GM19397 (cell line): ENCODE measurements around the gene USP48.

Experiments used
- ATAC-seq: cut with Tn5 transposase; IDR thresholded peaks from one replicate; pipeline ENCODE4 v1.9.1; 2021; ENCODE audit warnings: mild to moderate bottlenecking, moderate library complexity; ENCODE audit not compliant: unreplicated experiment

The USP48 gene

GRCh38 chr1:21670059-21670881 lies 112.7 kb downstream of the USP48 start:
- no peak for ATAC-seq

- ATAC-seq: no peak
Measured at GRCh38 chr1:21669258-21670058, 113.5 kb downstream of the USP48 start, which contains the start of gene RAP1GAP. Gene RAP1GAP, minus strand, starts transcription at chr1:21669357. Its CDS starts 49,325 bp downstream, at chr1:21620032.

GRCh38 chr1:21668951-21669257 lies 114.0 kb downstream of the USP48 start:
- no peak for ATAC-seq

DNA sequence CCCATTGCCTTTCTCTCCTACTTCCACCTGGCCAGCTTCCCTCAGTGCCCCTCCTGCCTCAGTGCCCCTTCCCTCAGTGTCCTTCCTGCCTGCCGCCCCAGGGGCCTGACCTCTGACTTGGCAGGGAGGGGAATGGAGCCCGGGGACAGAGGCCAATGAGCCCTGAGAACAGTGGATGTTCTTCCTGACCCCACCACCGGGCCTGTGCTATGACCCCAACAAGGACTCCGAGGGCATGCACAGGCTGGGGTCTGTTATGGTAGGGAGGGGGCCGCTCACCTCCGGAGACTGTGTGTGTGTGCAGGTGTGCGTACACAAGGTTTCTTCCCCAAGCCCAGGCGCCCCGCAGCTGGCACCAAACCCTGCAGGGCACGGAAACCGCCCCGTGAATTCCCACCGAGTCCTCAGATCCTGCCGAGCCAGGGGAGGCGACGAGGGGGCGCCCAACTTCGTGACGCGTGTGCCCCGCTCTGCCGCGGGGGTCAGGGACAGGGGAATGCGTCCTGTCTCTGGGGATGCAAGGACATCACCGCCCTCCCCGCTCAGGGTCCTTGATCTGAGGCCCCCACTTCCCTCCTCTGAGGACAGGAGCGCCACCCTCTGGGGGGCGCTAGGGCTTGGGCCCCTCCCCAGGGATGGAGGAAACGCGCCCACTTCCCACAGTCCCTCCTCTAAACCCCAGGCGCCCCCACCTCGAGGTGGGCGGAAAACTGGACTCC lies 114.6 kb downstream of the USP48 start:
- no peak for ATAC-seq

DNA sequence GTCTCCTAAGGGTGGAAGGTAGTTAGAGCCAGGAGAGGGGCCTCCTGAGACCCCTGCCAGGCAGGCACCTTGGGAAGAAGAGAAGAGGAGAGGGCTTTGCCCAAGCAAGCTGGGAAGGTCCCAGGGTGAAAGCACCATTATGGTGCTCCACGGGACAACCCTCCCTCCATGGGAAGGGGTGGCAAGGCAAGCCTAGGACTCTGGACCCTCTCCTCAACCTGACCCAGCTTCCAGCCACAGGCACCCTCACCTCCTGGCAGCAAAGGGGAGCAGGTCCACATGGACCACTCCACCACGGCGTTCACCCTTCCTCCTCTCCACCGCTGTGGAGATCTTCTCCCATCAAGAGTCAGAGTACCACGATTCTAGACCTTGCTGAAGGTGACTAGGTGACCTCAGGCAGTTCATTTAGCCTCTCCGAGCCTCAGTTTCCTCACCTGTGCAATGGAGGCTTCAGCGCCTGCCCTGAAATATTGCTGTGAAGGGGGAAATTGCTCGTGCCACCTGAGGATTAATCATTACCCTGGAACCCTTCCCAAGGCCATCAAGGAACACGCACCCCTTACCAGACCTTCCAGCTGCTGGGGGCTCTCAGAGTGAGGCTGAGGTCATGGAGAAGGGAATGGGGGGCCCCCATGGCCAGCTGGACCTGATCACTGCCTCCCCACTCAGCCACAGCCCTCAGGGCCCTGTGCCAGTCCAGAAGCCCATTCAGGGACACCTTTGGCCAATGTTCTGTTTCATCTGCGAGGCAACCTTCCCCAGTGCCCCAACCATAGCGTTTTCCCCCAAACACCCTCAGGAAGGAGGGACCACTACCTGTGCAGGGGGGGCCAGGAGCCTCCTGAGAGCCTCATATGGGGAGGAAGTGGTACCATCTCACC lies 115.4 kb downstream of the USP48 start:
- ATAC-seq: no peak

- no peak for ATAC-seq
Measured at GRCh38 chr1:21666576-21667320, 116.2 kb downstream of the USP48 start.

DNA sequence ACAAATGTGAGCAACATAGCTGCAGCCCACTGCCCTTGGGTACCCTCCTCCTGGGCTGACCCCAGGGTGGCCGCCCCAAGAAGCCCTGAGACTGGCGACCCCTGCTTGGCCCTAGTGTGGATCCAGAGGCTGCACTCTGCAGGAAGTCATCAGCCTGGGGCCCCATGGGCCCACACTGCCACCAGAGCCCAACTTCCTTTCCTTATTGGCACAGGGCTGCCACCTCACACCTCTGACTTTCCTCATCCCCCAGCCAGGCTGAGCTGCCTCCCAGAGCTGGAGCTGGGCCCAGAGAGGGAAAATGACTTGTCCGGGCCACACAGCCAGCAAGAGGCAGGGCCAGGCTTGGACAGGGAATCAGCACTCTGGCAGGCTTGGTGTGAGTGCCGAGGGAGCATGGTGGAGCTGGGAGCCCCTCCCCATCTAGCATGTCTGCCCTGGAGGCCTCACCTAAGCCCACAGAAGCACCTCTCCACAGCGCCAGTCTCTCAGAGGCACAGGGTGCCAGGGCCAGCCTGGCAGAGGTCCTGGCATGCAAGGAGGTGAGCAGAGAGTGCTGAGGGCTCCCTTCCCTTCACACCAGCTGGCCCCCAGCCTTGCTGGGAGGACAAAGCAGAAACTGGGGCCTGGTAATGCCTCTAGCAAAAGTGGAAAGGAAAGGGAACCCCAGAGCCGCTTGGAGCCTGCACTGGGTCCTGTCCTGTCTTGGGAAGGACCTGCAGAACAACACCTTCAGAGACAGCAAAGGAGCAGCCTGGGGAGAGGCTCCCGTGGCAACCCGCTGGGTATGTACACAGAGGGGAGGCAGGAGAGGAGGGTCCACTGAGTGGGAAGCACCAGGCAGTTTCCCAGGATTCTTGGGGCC lies 117.0 kb downstream of the USP48 start:
- no peak for ATAC-seq

DNA sequence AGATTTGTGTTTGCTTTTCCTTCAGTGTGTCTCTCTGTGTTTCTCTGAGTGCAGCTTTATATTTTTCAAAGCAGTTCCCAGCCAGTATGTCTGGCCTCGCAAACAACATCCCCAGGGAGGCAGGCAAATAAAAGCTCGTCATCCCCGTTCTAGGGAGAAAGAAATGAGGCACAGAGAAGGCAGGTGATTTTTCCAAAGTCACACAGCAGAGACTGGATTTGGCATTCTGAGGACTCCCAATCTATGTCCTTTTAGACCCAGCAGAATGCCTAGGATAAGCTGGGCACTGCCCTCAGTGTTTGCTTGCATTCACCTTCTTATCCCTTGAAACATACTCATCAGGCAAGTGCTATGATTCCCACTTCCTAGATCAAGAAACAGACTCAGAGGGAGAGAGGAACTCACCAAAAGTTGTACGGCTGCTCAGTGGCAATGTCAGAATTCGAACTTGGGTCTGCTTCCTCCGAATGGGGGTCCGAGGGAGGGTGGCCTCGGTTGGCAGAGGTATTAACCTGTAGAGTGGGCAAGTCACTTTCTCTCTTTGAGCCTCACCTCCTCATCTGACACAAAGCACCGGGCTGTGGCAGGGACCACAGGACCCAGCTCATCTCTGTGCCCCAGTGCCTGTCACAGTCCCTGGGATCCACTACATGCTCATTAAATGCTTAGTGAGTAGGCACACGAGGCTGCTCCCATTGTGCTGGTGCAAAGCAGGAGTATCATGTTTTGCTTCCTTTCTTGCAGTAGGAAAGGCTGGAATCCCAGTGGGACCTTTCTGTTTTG lies 118.0 kb downstream of the USP48 start:
- ATAC-seq: no peak

- no peak for ATAC-seq
Measured at GRCh38 chr1:21663951-21664805, 118.8 kb downstream of the USP48 start.

GRCh38 chr1:21663248-21663950 lies 119.5 kb downstream of the USP48 start:
- no peak for ATAC-seq

DNA sequence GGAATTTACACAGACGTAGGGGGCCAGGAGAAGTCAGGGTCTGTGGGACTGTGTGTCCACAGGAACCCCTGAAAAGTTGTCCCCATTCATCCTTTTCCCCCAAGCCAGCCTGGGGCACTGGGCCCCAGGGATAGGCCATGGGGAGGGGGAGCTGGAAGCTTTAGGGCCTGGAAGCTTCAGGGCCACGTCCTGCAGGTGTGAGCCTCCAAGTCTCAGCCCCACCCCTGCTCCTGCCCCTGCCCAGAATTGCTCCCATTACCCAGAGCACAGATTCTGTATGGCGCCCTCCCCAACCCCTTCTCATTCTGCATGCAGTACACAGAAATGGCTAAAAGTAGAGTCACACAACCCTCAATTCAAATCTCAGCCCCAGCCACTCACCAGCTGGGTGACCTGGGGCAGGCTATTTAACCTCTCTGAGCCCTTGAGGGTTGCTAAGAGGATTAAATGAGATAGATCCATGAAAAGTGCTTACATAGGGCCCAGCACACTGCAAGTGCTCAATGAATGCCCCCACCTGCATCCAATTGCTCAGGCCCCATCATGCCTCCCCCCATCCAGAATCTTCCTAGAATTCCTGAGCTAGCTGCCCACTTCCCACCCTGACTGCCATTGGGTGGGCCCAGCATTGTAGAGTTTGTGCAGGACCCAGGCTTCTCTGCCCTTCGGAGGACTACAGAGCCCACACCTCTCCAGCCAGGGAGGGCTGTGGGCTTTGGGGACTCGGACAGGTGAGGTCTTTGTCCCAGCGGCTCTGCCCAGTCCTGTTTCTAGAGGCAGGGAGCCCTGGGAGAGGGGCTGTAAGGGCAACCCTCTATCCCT lies 120.3 kb downstream of the USP48 start:
- no peak for ATAC-seq

GRCh38 chr1:21661886-21662285 lies 121.1 kb downstream of the USP48 start:
- no peak for ATAC-seq

DNA sequence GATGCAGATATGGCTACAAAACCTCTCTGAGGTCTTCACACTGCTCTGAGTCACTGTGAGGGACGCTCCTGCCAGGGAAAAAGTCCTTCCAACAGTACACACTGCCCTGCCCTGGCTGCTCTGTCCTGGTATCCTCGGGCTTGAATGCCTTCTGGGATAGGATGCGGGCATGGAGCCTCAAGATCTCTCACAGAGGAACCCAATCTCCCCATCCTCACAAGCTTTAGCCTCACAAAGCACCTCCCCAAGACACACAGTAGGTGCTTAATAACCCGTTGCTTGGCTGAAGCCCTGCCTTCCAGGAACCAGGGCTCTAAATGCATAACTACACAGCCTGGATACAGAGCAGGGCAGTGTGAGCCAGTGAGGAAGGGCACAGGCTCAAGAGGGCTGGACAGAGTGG lies 123.0 kb downstream of the USP48 start:
- no peak for ATAC-seq

DNA sequence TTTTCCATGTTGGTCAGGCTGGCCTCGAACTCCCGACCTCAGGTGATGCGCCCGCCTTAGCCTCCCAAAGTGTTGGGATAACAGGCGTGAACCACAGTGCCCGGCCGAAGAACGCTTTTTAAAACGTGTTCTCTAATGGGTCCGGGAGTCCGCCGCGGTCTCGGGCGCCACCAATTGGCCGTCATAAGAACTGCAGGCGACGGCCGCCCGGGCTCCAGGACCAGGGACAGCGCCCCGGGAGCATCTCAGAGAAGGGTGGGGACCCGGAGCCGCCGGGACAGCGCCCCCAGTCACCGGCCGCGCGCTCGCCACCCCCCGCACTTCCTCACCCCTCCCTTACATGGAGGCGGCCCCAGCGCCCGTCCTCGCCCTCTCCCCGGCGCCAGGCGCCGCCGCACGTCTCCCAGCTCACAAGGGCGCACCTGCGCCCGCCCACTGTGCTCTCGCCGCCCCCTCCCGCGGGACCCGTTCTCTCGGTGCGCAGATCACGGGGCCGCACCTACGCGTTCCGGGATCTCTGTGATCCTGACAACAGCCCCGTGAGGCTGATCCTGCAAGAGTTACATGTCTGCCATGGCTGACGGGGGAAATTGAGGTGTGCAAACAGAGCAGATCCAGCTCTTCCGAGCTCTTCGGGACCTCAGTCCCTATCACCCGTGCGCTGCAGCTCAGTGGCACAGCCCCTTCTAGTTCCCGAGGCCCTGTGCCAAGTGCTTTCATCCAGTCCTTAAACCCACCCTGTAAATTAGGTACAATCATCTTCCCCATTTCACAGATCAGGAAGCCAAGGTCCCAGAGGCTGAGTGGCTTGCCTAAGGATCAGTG lies 123.6 kb downstream of the USP48 start:
- no peak for ATAC-seq
